ENCODE results near the gene GAL3ST2. TPM values are rescaled to one million over a fixed set of nuclear protein-coding genes. Genes with fewer than 3 reads are reported as not detected.

Gene GAL3ST2
- total RNA-seq, 1 donor, result 0.43 TPM

DNA sequence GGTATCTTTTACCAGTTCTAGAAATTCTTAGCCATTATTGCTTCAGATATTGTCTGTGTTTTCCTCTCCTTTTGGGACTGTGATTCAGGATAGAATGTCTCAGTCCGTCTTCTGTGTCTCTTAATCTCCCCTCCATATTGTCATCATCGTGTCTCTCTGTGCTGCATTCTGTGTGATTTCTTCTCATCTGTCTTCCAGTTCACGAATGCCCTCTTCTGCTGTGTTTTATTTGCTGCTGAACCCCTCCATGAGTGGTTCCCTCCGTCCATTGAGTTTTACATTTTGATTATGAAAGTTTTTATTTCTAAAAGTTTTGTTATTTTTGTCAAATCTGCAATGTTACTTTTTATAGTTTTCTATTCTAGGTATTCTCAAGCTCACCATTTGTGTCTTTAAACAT is 30.5 kb upstream of the GAL3ST2 start:
- no peak overlapping the region for H3K4me3 ChIP-seq (ENCODE audit: low read depth, low read length)
- no peak for TF ChIP-seq CTCF (IDR thresholded peaks at IDR 0.05; ENCODE audit: insufficient read depth, low read depth, low read length)
- DNase-seq (ENCODE audit: low read depth), result no peak

DNA sequence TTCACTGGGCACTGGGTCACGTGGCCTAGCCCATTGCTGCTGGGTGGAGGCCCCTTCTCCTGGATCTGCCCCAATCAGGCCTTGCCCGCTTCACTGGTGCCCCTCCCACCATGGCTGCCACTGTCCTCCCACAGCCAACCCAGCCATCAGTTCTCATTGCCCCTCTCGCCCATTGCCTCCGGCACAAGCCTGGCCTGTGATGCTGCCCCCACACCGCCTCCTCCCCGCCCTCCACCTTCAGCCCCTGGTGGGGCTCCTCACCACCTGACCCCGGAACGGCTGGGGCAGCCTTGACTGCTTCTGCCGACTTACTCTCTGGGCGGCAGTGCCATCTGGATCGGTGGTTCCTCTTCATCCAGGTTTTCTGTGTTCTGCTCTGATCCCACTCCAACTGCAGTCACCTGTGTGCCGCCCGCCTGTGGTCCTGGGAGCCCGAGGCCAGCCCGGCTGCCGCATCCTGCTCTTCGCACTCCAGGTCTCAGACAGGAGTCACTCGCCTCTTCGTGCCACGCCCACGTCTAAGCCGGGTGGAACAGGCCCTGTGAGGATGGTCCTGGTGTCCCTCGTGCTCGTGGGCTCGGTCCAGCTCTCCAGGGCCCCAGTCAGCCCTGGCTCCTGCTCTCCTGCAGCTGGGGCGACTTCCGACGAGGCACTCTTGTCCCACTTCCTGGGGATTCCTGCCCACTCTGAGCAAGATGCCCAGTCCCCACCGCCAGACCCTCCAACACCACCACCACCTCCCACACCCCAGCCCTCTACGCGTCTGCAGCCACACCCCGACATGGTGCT is 28.0 kb upstream of the GAL3ST2 start:
- no peak overlapping the region for H3K4me3 ChIP-seq (ENCODE audit: low read depth, low read length)
- DNase-seq (ENCODE audit: low read depth), result no peak
- no peak for TF ChIP-seq CTCF (IDR thresholded peaks at IDR 0.05; ENCODE audit: insufficient read depth, low read depth, low read length)

DNA sequence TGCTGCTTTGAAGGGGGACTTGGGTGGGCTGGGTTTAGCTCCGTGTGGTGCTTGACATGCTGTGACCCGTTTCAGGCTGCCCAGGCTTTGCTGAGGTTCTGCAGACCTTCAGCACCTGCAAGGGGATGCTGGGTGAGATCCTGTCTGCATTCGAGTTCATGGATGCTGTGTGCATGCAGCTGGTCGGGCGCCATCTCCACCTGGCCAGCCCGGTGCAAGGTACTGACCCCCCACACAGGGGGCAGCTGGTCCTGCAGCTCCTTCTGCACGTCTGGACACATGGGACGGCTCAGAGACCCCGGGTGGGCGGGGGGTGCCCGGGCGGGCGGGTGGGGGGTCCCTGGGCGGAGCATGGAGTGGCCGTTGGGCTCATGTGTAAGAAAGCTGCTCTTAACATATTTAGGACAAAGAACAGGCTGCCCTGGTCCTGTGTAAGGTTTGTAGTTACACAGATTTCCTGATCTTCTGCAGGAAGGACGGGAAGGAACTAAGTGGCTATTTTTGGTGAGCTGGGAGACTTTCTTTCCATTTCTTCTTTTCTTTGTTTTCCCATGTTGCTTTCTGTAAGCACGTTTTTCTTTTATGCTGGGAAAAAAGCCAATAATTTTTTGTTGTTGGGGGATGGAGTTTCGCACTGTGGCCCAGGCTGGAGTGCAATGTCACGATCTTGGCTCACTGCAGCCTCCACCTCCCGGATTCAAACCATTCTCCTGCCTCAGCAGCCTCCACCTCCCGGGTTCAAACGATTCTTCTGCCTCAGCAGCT is 26.4 kb upstream of the GAL3ST2 start:
- H3K4me3 ChIP-seq (ENCODE audit: low read depth, low read length), result no peak overlapping the region
- TF ChIP-seq CTCF (IDR thresholded peaks at IDR 0.05; ENCODE audit: insufficient read depth, low read depth, low read length), result no peak
- DNase-seq (ENCODE audit: low read depth), result no peak

GRCh38 chr2:241751152-241751551 is 25.5 kb upstream of the GAL3ST2 start:
- no peak for DNase-seq (ENCODE audit: low read depth)
- no peak for TF ChIP-seq CTCF (IDR thresholded peaks at IDR 0.05; ENCODE audit: insufficient read depth, low read depth, low read length)
- no peak overlapping the region for H3K4me3 ChIP-seq (ENCODE audit: low read depth, low read length)

- DNase-seq (ENCODE audit: low read depth), result no peak
- H3K4me3 ChIP-seq (ENCODE audit: low read depth, low read length), result no peak overlapping the region
- no peak for TF ChIP-seq CTCF (IDR thresholded peaks at IDR 0.05; ENCODE audit: insufficient read depth, low read depth, low read length)
Observed at GRCh38 chr2:241751776-241752175, 24.8 kb upstream of the GAL3ST2 start.

GRCh38 chr2:241752253-241752652 is 24.4 kb upstream of the GAL3ST2 start:
- DNase-seq (ENCODE audit: low read depth), result no peak
- no peak for TF ChIP-seq CTCF (IDR thresholded peaks at IDR 0.05; ENCODE audit: insufficient read depth, low read depth, low read length)
- no peak overlapping the region for H3K4me3 ChIP-seq (ENCODE audit: low read depth, low read length)

Data from fibroblast of villous mesenchyme (primary cell).